HEK293 (cell line): ENCODE measurements around the gene AFG3L2.
A peak's percentile ranks its signal among the peaks of the same experiment; 100 is the strongest.

Experiments used
- CTCF ChIA-PET: fragments of 350-600 bp; formaldehyde crosslinking; extraction: SDS; loops from one replicate; lab custom pipeline; 2021; ENCODE audit warnings: antibody characterized with exemption; lab: Yijun Ruan, JAX
- POLR2A ChIA-PET: fragments of 300-600 bp; formaldehyde crosslinking; extraction: SDS; loops from one replicate; lab custom pipeline; 2020; ENCODE audit warnings: antibody characterized with exemption, inconsistent platforms; lab: Yijun Ruan, JAX
- H3K27ac ChIP-seq: fragments of 200-500 bp; sonication (Bioruptor generic); 2 replicates; pipeline ENCODE4 v1.5.1; 2014; ENCODE audit warnings: low read depth, low read length, control low read depth, inconsistent platforms; ENCODE audit errors: extremely low read depth
- H3K36me3 ChIP-seq, 2 experiments: fragments of 200-500 bp in 1 of 2; sonication (Bioruptor generic) in 1 of 2; 1 replicate in 1 of 2; 2 replicates in 1 of 2; pipeline ENCODE4 v1.5.1; 2014 to 2017; ENCODE audit warnings: inconsistent platforms in 2 of 2, low read length in 2 of 2; ENCODE audit not compliant: control insufficient read depth in 2 of 2, insufficient read depth in 1 of 2
- H3K4me1 ChIP-seq: fragments of 200-500 bp; sonication (Bioruptor generic); 2 replicates; pipeline ENCODE4 v1.5.1; 2014; ENCODE audit warnings: mild to moderate bottlenecking, low read length, inconsistent platforms; ENCODE audit not compliant: control insufficient read depth, insufficient read depth
- H3K4me3 ChIP-seq: 2 replicates; pipeline ENCODE4 v1.5.1; 2011; ENCODE audit warnings: low read depth, mild to moderate bottlenecking, control low read depth, low read length, moderate library complexity
- H3K9me3 ChIP-seq: fragments of 200-500 bp; sonication (Bioruptor generic); 2 replicates; pipeline ENCODE4 v1.5.1; 2014; ENCODE audit warnings: low read depth, low read length, inconsistent platforms; ENCODE audit not compliant: control insufficient read depth, insufficient read depth
- BCL11B ChIP-seq: fragments of 450-650 bp; formaldehyde crosslinking; IDR thresholded peaks from 2 replicates; pipeline ENCODE4 v1.5.1; 2016; ENCODE audit warnings: low read depth, missing biosample characterization, missing genetic modification characterization
- HOXD13 ChIP-seq: sonication (generic); formaldehyde crosslinking; IDR thresholded peaks from 2 replicates; pipeline ENCODE4 v1.8.0; 2022; ENCODE audit warnings: missing genetic modification reagents, borderline replicate concordance
- KLF8 ChIP-seq: fragments of 450-650 bp; formaldehyde crosslinking; IDR thresholded peaks from 2 replicates; pipeline ENCODE4 v1.5.1; 2016; ENCODE audit warnings: missing biosample characterization, missing genetic modification characterization
- MEIS1 ChIP-seq: sonication (generic); formaldehyde crosslinking; IDR thresholded peaks from 2 replicates; pipeline ENCODE4 v1.8.1; 2022; ENCODE audit warnings: missing genetic modification reagents, mild to moderate bottlenecking, borderline replicate concordance
- MYNN ChIP-seq: fragments of 450-650 bp; formaldehyde crosslinking; IDR thresholded peaks from 2 replicates; pipeline ENCODE4 v1.5.1; 2016; ENCODE audit warnings: missing biosample characterization, missing genetic modification characterization, borderline replicate concordance
- PRDM1 ChIP-seq: fragments of 450-650 bp; formaldehyde crosslinking; IDR thresholded peaks from 2 replicates; pipeline ENCODE4; 2016; ENCODE audit warnings: missing biosample characterization, missing genetic modification characterization
- RBAK ChIP-seq: fragments of 450-650 bp; formaldehyde crosslinking; IDR thresholded peaks from 2 replicates; pipeline ENCODE4 v1.5.1; 2016; ENCODE audit warnings: missing biosample characterization, missing genetic modification characterization
- ZBTB7A ChIP-seq: fragments of 450-650 bp; formaldehyde crosslinking; IDR thresholded peaks from 2 replicates; pipeline ENCODE4 v1.5.1; 2016; ENCODE audit warnings: low read depth, missing biosample characterization, missing genetic modification characterization
- ZFP37 ChIP-seq: fragments of 450-650 bp; formaldehyde crosslinking; IDR thresholded peaks from 2 replicates; pipeline ENCODE4 v1.5.1; 2016; ENCODE audit warnings: missing biosample characterization, missing genetic modification characterization
- ZFP41 ChIP-seq: fragments of 450-650 bp; formaldehyde crosslinking; IDR thresholded peaks from 2 replicates; pipeline ENCODE4 v1.5.1; 2016; ENCODE audit warnings: missing biosample characterization, missing genetic modification characterization, borderline replicate concordance
- ZNF133 ChIP-seq: fragments of 450-650 bp; formaldehyde crosslinking; IDR thresholded peaks from 2 replicates; pipeline ENCODE4 v1.5.1; 2016; ENCODE audit warnings: missing biosample characterization, missing genetic modification characterization
- ZNF140 ChIP-seq: fragments of 450-650 bp; formaldehyde crosslinking; IDR thresholded peaks from 2 replicates; pipeline ENCODE4 v1.5.1; 2016; ENCODE audit warnings: missing biosample characterization, missing genetic modification characterization
- ZNF155 ChIP-seq: fragments of 450-650 bp; formaldehyde crosslinking; IDR thresholded peaks from 2 replicates; pipeline ENCODE4 v1.5.1; 2016; ENCODE audit warnings: missing biosample characterization, missing genetic modification characterization
- ZNF157 ChIP-seq: fragments of 450-650 bp; formaldehyde crosslinking; IDR thresholded peaks from 2 replicates; pipeline ENCODE4 v1.5.1; 2016; ENCODE audit warnings: missing biosample characterization, missing genetic modification characterization
- ZNF19 ChIP-seq: fragments of 450-650 bp; formaldehyde crosslinking; IDR thresholded peaks from 2 replicates; pipeline ENCODE4; 2016; ENCODE audit warnings: missing biosample characterization, missing genetic modification characterization, low read depth
- ZNF2 ChIP-seq: fragments of 450-650 bp; formaldehyde crosslinking; IDR thresholded peaks from 2 replicates; pipeline ENCODE4 v1.5.1; 2016; ENCODE audit warnings: missing biosample characterization, missing genetic modification characterization
- ZNF211 ChIP-seq: fragments of 450-650 bp; formaldehyde crosslinking; IDR thresholded peaks from 2 replicates; pipeline ENCODE4 v1.5.1; 2016; ENCODE audit warnings: low read depth, missing biosample characterization, missing genetic modification characterization
- ZNF23 ChIP-seq: fragments of 450-650 bp; formaldehyde crosslinking; IDR thresholded peaks from 2 replicates; pipeline ENCODE4 v1.5.1; 2016; ENCODE audit warnings: missing biosample characterization, missing genetic modification characterization, borderline replicate concordance
- ZNF26 ChIP-seq: fragments of 450-650 bp; formaldehyde crosslinking; IDR thresholded peaks from 2 replicates; pipeline ENCODE4 v1.5.1; 2016; ENCODE audit warnings: missing biosample characterization, missing genetic modification characterization
- ZNF266 ChIP-seq: fragments of 450-650 bp; formaldehyde crosslinking; IDR thresholded peaks from 2 replicates; pipeline ENCODE4 v1.5.1; 2016; ENCODE audit warnings: missing biosample characterization, missing genetic modification characterization, low read depth
- ZNF274 ChIP-seq, 2 experiments: fragments of 200-500 bp in 1 of 2; fragments of 450-650 bp in 1 of 2; sonication (Bioruptor generic) in 1 of 2; formaldehyde crosslinking in 1 of 2; IDR thresholded peaks; 2 replicates each; pipeline versions ENCODE4 v1.5.1 to v1.6.1; 2014 to 2016; ENCODE audit warnings: borderline replicate concordance in 1 of 2, inconsistent platforms in 1 of 2, low read length in 1 of 2, missing biosample characterization in 1 of 2, missing genetic modification characterization in 1 of 2
- ZNF302 ChIP-seq: fragments of 450-650 bp; formaldehyde crosslinking; IDR thresholded peaks from 2 replicates; pipeline ENCODE4 v1.5.1; 2016; ENCODE audit warnings: missing biosample characterization, missing genetic modification characterization, low read depth
- ZNF37A ChIP-seq: fragments of 450-650 bp; IDR thresholded peaks from 2 replicates; pipeline ENCODE4 v1.5.1; 2018; ENCODE audit warnings: missing biosample characterization, missing genetic modification characterization
- ZNF416 ChIP-seq: fragments of 450-650 bp; formaldehyde crosslinking; IDR thresholded peaks from 2 replicates; pipeline ENCODE4 v1.5.1; 2016; ENCODE audit warnings: missing biosample characterization, missing genetic modification characterization
- ZNF530 ChIP-seq: fragments of 450-650 bp; formaldehyde crosslinking; IDR thresholded peaks from 2 replicates; pipeline ENCODE4 v1.5.1; 2016; ENCODE audit warnings: low read depth, missing biosample characterization, missing genetic modification characterization
- ZNF561 ChIP-seq: fragments of 450-650 bp; IDR thresholded peaks from 2 replicates; pipeline ENCODE4 v1.5.1; 2018; ENCODE audit warnings: missing biosample characterization, missing genetic modification characterization, borderline replicate concordance
- ZNF600 ChIP-seq: fragments of 450-650 bp; formaldehyde crosslinking; IDR thresholded peaks from 2 replicates; pipeline ENCODE4 v1.5.1; 2016; ENCODE audit warnings: missing biosample characterization, missing genetic modification characterization
- ZNF629 ChIP-seq: fragments of 450-650 bp; formaldehyde crosslinking; IDR thresholded peaks from 2 replicates; pipeline ENCODE4 v1.5.1; 2017; ENCODE audit warnings: missing biosample characterization, missing genetic modification characterization
- ZNF654 ChIP-seq: fragments of 450-650 bp; formaldehyde crosslinking; IDR thresholded peaks from 2 replicates; pipeline ENCODE4 v1.5.1; 2016; ENCODE audit warnings: low read depth, missing biosample characterization, missing genetic modification characterization
- ZNF660 ChIP-seq: fragments of 450-650 bp; IDR thresholded peaks from 2 replicates; pipeline ENCODE4 v1.5.1; 2018; ENCODE audit warnings: missing biosample characterization, mild to moderate bottlenecking, missing genetic modification characterization
- TF ChIP-seq, protein P1 (sequence below): fragments of 450-650 bp; formaldehyde crosslinking; IDR thresholded peaks from 2 replicates; pipeline ENCODE4 v1.5.1; 2017; ENCODE audit warnings: missing biosample characterization, missing genetic modification characterization
- TF ChIP-seq, protein P2 (sequence below): fragments of 450-650 bp; formaldehyde crosslinking; IDR thresholded peaks from 2 replicates; pipeline ENCODE4 v1.5.1; 2016; ENCODE audit warnings: missing biosample characterization, missing genetic modification characterization
- TF ChIP-seq, protein P3 (sequence below): fragments of 450-650 bp; formaldehyde crosslinking; IDR thresholded peaks from 2 replicates; pipeline ENCODE4 v1.5.0; 2017; ENCODE audit warnings: missing biosample characterization, missing genetic modification characterization, borderline replicate concordance

Gene AFG3L2

GRCh38 chr18:12287684-12288402, 89.2 kb downstream of the AFG3L2 start:
- no peak overlapping the region for H3K27ac ChIP-seq
- ChIA-PET CTCF (interaction anchor here (0.6 to 2.7 kb wide), 7 partner anchors 9 to 51 kb away, joined by 3 to 17 read pairs (median 5); no protein-coding TSS in a partner anchor), POLR2A (interaction anchor here (0.7 to 3.0 kb wide), 4 partner anchors 9 to 89 kb away, joined by 3 to 20 read pairs (median 6); partner anchors contain the start of gene AFG3L2)
- H3K36me3 ChIP-seq = no peaks in the 10 kb centered on the region
- no peaks in the 10 kb centered on the region for H3K4me1 ChIP-seq
- no peaks in the 10 kb centered on the region for H3K9me3 ChIP-seq
- peak overlapping the region; percentile 33 for H3K4me3 ChIP-seq
- TF ChIP-seq KLF8 (tag by site-specific recombination) (no peak), ZNF416 (no peak), ZNF133 (tag by site-specific recombination) (no peak), ZNF23 (tag by site-specific recombination) (no peak), ZNF660 (tag by site-specific recombination) (no peak), MEIS1 (CRISPR knock-in tag) (no peak), ZFP37 (no peak), ZNF19 (tag by site-specific recombination) (no peak), ZBTB7A (tag by site-specific recombination) (no peak), ZNF274 (IDR thresholded peaks at IDR 0.05; ENCODE audit: low read length) (no peak), ZNF274 (tag by site-specific recombination; IDR thresholded peaks at IDR 0.05; ENCODE audit: borderline replicate concordance) (no peak), ZNF600 (tag by site-specific recombination) (peak; percentile 40; the same call in 1 of the 2 replicates), PRDM1 (tag by site-specific recombination) (0 out of 2 replicates have a peak, but pooled peaks have one; percentile 12), ZNF26 (no peak), ZNF654 (tag by site-specific recombination) (no peak), RBAK (tag by site-specific recombination) (no peak), ZNF266 (tag by site-specific recombination) (no peak), ZNF211 (no peak), ZFP41 (no peak), ZNF37A (tag by site-specific recombination) (no peak), BCL11B (tag by site-specific recombination) (no peak), ZNF302 (no peak), ZNF561 (tag by site-specific recombination) (no peak), ZNF157 (no peak), ZNF629 (tag by site-specific recombination) (no peak), ZNF140 (no peak), ZNF155 (tag by site-specific recombination) (no peak), HOXD13 (CRISPR knock-in tag) (no peak), ZNF2 (no peak), ZNF530 (no peak), MYNN (tag by site-specific recombination) (no peak)
- TF ChIP-seq, protein P1, sequence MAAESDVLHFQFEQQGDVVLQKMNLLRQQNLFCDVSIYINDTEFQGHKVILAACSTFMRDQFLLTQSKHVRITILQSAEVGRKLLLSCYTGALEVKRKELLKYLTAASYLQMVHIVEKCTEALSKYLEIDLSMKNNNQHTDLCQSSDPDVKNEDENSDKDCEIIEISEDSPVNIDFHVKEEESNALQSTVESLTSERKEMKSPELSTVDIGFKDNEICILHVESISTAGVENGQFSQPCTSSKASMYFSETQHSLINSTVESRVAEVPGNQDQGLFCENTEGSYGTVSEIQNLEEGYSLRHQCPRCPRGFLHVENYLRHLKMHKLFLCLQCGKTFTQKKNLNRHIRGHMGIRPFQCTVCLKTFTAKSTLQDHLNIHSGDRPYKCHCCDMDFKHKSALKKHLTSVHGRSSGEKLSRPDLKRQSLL (tag by site-specific recombination) = no peak
- TF ChIP-seq, protein P2, sequence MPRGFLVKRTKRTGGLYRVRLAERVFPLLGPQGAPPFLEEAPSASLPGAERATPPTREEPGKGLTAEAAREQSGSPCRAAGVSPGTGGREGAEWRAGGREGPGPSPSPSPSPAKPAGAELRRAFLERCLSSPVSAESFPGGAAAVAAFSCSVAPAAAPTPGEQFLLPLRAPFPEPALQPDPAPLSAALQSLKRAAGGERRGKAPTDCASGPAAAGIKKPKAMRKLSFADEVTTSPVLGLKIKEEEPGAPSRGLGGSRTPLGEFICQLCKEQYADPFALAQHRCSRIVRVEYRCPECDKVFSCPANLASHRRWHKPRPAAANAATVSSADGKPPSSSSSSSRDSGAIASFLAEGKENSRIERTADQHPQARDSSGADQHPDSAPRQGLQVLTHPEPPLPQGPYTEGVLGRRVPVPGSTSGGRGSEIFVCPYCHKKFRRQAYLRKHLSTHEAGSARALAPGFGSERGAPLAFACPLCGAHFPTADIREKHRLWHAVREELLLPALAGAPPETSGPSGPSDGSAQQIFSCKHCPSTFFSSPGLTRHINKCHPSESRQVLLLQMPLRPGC (tag by site-specific recombination) = no peak
- TF ChIP-seq, protein P3, sequence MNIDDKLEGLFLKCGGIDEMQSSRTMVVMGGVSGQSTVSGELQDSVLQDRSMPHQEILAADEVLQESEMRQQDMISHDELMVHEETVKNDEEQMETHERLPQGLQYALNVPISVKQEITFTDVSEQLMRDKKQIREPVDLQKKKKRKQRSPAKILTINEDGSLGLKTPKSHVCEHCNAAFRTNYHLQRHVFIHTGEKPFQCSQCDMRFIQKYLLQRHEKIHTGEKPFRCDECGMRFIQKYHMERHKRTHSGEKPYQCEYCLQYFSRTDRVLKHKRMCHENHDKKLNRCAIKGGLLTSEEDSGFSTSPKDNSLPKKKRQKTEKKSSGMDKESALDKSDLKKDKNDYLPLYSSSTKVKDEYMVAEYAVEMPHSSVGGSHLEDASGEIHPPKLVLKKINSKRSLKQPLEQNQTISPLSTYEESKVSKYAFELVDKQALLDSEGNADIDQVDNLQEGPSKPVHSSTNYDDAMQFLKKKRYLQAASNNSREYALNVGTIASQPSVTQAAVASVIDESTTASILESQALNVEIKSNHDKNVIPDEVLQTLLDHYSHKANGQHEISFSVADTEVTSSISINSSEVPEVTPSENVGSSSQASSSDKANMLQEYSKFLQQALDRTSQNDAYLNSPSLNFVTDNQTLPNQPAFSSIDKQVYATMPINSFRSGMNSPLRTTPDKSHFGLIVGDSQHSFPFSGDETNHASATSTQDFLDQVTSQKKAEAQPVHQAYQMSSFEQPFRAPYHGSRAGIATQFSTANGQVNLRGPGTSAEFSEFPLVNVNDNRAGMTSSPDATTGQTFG = no peak
